WTC11 (cell line): ENCODE results near the gene MCEMP1.

Experiments
- CTCF ChIP-seq: fragments of 200-600 bp; IDR thresholded peaks from 2 replicates; pipeline ENCODE4 v1.8.0; 2022; ENCODE audit warnings: antibody characterized with exemption
- E2F5 ChIP-seq: sonication (generic); formaldehyde crosslinking; IDR thresholded peaks from 2 replicates; pipeline ENCODE4 v1.8.1; 2022; ENCODE audit warnings: mild to moderate bottlenecking, moderate library complexity, missing genetic modification reagents
- MAX ChIP-seq: sonication (generic); formaldehyde crosslinking; IDR thresholded peaks from 2 replicates; pipeline ENCODE4 v1.8.0; 2022; ENCODE audit warnings: mild to moderate bottlenecking, missing genetic modification reagents
- PREB ChIP-seq: sonication (generic); formaldehyde crosslinking; IDR thresholded peaks from 2 replicates; pipeline ENCODE4 v1.8.1; 2022; ENCODE audit warnings: mild to moderate bottlenecking, missing genetic modification reagents, moderate library complexity, borderline replicate concordance
- TCF7 ChIP-seq: sonication (generic); formaldehyde crosslinking; IDR thresholded peaks from 2 replicates; pipeline ENCODE4 v1.8.0; 2022; ENCODE audit warnings: mild to moderate bottlenecking, low read depth, missing genetic modification reagents, moderate library complexity
- ZNF121 ChIP-seq: sonication (generic); formaldehyde crosslinking; IDR thresholded peaks from 2 replicates; pipeline ENCODE4 v1.8.0; 2023; ENCODE audit warnings: missing genetic modification reagents
- ZNF232 ChIP-seq: sonication (generic); formaldehyde crosslinking; IDR thresholded peaks from 2 replicates; pipeline ENCODE4 v1.8.0; 2022; ENCODE audit warnings: mild to moderate bottlenecking, missing genetic modification reagents
- ZSCAN18 ChIP-seq: fragments of 250-450 bp; sonication (Bioruptor Pico); IDR thresholded peaks from 2 replicates; pipeline ENCODE4 v2.1.2; 2022; ENCODE audit warnings: mild to moderate bottlenecking, moderate library complexity

- no peak for TF ChIP-seq ZNF121
- no peak for TF ChIP-seq TCF7 (CRISPR knock-in tag)
- TF ChIP-seq CTCF, result no peak
- TF ChIP-seq ZNF232, result no peak
- no peak for TF ChIP-seq E2F5 (CRISPR knock-in tag)
- TF ChIP-seq MAX, result no peak
- no peak for TF ChIP-seq PREB (CRISPR knock-in tag)
- TF ChIP-seq ZSCAN18 (CRISPR knock-in tag), result no peak
Measured at GRCh38 chr19:7642295-7643030, 34.4 kb upstream of the MCEMP1 start.
